GM10248 (cell line): ENCODE data around the gene GNAT2.

Source experiments
- CTCF ChIA-PET: fragments of 300-600 bp; sonication (Branson Sonifier 250); formaldehyde crosslinking; extraction: SDS; loops from one replicate; lab custom pipeline; 2021; ENCODE audit warnings: antibody characterized with exemption; lab: Yijun Ruan, JAX
- POLR2A ChIA-PET: fragments of 350-650 bp; sonication (Branson Sonifier 250); formaldehyde crosslinking; extraction: SDS; loops from one replicate; lab custom pipeline; 2020; ENCODE audit warnings: antibody characterized with exemption; lab: Yijun Ruan, JAX
- DNase-seq: peaks from one replicate; pipeline ENCODE4 v3.0.0; 2012; ENCODE audit errors: extremely low spot score
- TF ChIP-seq, protein P1 (sequence below): IDR thresholded peaks from 2 replicates; pipeline ENCODE4 v1.5.1; 2012; ENCODE audit warnings: mild to moderate bottlenecking, low read depth; ENCODE audit errors: extremely low read depth, missing control alignments, control extremely low read depth

The GNAT2 gene

GRCh38 chr1:109639841-109640184 is 20.4 kb upstream of the GNAT2 start:
- ChIA-PET POLR2A (interaction anchor here (1.1 to 1.8 kb wide), 3 partner anchors 15 to 344 kb away, joined by 4 to 5 read pairs (median 5); partner anchors contain the start of genes AHCYL1 and GNAI3), CTCF (interaction anchor here (0.5 to 16.8 kb wide), 95 partner anchors 11 to 477 kb away, joined by 3 to 370 read pairs (median 4); partner anchors contain the start of genes AHCYL1, AMPD2, ATXN7L2 and GNAI3)
- TF ChIP-seq, protein P1, sequence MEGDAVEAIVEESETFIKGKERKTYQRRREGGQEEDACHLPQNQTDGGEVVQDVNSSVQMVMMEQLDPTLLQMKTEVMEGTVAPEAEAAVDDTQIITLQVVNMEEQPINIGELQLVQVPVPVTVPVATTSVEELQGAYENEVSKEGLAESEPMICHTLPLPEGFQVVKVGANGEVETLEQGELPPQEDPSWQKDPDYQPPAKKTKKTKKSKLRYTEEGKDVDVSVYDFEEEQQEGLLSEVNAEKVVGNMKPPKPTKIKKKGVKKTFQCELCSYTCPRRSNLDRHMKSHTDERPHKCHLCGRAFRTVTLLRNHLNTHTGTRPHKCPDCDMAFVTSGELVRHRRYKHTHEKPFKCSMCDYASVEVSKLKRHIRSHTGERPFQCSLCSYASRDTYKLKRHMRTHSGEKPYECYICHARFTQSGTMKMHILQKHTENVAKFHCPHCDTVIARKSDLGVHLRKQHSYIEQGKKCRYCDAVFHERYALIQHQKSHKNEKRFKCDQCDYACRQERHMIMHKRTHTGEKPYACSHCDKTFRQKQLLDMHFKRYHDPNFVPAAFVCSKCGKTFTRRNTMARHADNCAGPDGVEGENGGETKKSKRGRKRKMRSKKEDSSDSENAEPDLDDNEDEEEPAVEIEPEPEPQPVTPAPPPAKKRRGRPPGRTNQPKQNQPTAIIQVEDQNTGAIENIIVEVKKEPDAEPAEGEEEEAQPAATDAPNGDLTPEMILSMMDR, result no peak
- no peak for DNase-seq

- CTCF ChIA-PET, result interaction anchor here (0.7 to 16.8 kb wide), 63 partner anchors 11 to 449 kb away, joined by 3 to 370 read pairs (median 7); partner anchors contain the start of genes AHCYL1, AMPD2, GNAI3 and GNAT2
- TF ChIP-seq, protein P1, result no peak
- no peak for DNase-seq
- POLR2A ChIA-PET, result interaction anchor here (0.6 to 1.2 kb wide), 2 partner anchors 14 to 32 kb away, joined by 4 to 6 read pairs; no protein-coding TSS in a partner anchor
Observed at GRCh38 chr1:109639063-109639840, 19.8 kb upstream of the GNAT2 start.

- no peak for DNase-seq
- ChIA-PET CTCF (interaction anchor here (1.0 to 16.8 kb wide), 11 partner anchors 8 to 417 kb away, joined by 3 to 370 read pairs (median 10); partner anchors contain the start of genes AHCYL1, AMPD2, GNAT2 and GSTM4), POLR2A (no interaction called here)
- TF ChIP-seq, protein P1, result no peak
Observed at GRCh38 chr1:109637446-109637845, 18.0 kb upstream of the GNAT2 start.

DNA sequence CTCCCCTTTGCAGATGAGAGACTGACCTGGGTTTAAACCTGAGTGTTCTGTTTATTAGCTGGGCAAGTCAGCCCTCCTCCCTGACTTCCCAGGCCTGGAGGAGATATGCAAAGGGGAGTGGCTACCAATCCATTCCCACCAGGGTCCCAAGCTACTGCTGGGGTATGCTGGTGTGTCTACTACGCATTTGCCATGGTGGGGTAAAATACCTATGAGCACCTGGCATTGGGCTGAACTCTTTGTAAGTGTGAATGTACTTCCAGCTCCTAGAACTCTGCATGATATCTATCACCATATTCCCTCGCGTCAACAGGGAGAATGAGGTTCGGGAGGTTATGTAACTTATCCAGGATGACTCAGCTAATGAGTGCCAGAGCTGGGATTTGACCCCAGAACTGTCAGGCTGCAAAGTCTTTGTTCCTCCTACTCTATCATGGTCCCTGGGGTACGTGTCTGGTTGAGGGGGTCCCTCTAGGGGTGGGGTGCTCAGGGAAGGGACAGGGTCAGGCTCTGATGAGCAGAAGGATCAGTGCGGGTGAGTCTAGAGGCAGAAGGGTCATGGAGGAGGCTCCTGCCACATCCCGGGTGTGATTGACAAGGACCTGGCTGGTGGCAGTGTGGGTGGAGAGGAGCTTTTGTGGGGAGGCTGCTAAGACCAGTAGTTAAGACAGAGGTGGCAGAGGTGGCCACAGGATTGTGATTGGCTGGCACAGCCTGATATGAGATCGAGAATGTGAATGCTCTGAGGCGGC is 17.0 kb upstream of the GNAT2 start:
- no peak for DNase-seq
- CTCF ChIA-PET, result interaction anchor here (1.0 to 16.8 kb wide), 11 partner anchors 10 to 418 kb away, joined by 3 to 370 read pairs (median 7); partner anchors contain the start of gene AHCYL1
- TF ChIP-seq, protein P1, result no peak
- POLR2A ChIA-PET, result no interaction called here

DNA sequence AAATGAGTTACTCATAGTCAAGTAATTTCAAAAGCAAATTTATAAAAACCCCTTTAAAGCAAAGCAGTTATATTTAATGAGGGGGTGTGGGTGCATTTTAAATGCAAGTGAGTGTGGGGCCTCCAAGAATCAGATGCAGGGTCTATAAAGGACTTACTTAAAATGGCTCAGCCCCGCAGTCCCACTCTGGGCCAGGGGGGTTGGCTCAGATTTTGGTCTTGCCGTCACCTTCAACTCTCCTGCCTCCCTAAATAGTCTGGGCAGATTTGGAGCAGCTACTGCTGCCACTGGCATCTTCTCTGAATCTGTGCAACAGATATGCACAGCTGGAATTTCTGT is 16.4 kb upstream of the GNAT2 start:
- CTCF ChIA-PET, result interaction anchor here (1.2 to 16.8 kb wide), 8 partner anchors 10 to 348 kb away, joined by 4 to 370 read pairs (median 10); partner anchors contain the start of gene AHCYL1
- no peak for DNase-seq
- POLR2A ChIA-PET, result no interaction called here
- TF ChIP-seq, protein P1, result no peak
